Ishikawa (cell line): ENCODE data around the gene CAMK1D.

ENCODE experiments used
- CEBPB ChIP-seq: IDR thresholded peaks from 2 replicates; pipeline ENCODE4 v1.6.1; 2012
- MAX ChIP-seq: IDR thresholded peaks from 2 replicates; pipeline ENCODE4 v1.6.1; 2012
- RAD21 ChIP-seq: IDR thresholded peaks from 2 replicates; pipeline ENCODE4 v1.6.1; 2012; ENCODE audit warnings: low read depth
- TF ChIP-seq, protein P1 (sequence below): IDR thresholded peaks from 2 replicates; pipeline ENCODE4 v1.6.1; 2012; ENCODE audit warnings: low read depth, mild to moderate bottlenecking

DNA sequence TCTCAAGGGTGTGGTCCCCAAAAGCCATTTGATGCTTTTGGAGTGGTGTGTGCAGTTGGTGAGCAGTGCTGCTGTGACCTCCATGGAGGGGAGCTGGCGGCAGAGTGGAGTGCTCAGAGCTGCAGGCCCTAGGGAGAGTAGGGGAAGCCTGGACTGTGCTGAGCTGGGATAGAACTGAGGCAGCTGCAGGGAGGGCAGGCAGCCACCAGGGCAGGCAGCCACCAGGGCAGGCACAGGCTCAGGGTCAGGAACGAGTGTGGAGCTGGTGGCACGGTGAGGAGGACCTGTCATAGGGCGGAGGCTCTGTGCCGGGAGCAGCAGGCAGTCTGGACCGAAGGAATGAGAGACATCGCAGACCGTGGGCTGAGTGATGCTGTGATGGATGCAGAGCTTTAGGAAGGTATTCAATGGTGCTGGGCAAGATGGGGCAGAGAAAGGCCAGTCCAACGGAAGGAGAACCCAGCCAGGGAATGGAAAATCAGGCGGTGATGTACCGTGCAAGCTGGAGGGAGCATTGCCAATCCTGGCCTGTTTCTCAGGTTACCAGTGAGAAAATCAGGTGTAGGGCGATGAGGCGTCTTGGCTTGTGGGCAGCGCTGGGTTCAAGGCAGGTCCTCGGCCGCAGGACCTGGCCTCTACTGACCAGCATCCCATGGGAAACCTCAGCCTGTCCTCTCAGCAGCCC, 152.6 kb downstream of the CAMK1D start:
- TF ChIP-seq CEBPB (no peak), RAD21 (no peak), MAX (no peak)
- TF ChIP-seq, protein P1, sequence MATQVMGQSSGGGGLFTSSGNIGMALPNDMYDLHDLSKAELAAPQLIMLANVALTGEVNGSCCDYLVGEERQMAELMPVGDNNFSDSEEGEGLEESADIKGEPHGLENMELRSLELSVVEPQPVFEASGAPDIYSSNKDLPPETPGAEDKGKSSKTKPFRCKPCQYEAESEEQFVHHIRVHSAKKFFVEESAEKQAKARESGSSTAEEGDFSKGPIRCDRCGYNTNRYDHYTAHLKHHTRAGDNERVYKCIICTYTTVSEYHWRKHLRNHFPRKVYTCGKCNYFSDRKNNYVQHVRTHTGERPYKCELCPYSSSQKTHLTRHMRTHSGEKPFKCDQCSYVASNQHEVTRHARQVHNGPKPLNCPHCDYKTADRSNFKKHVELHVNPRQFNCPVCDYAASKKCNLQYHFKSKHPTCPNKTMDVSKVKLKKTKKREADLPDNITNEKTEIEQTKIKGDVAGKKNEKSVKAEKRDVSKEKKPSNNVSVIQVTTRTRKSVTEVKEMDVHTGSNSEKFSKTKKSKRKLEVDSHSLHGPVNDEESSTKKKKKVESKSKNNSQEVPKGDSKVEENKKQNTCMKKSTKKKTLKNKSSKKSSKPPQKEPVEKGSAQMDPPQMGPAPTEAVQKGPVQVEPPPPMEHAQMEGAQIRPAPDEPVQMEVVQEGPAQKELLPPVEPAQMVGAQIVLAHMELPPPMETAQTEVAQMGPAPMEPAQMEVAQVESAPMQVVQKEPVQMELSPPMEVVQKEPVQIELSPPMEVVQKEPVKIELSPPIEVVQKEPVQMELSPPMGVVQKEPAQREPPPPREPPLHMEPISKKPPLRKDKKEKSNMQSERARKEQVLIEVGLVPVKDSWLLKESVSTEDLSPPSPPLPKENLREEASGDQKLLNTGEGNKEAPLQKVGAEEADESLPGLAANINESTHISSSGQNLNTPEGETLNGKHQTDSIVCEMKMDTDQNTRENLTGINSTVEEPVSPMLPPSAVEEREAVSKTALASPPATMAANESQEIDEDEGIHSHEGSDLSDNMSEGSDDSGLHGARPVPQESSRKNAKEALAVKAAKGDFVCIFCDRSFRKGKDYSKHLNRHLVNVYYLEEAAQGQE: no peak
